Measurements from ENCODE around the gene ENTPD6.
A peak's percentile ranks its signal among the peaks of the same experiment; 100 is the strongest.

Gene ENTPD6

DNA sequence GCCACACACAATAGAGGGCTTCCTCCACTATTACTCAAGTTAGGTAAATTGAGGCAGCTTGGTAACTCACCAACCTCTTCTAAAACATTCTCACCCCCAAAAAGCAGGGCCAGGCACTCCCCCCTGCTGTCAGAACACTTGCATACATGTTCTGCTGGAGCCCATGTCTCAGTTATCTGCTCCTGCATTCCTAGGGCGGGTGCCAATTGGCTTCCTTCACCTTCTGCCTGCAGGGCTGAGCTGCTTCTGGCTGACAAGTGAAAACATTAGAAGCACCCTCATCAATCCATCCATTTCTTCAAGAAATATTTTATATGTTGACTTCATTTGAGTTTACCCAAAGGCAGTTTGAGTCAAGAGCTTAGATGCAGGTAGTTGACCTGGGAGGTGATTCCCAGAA lies 4.5 kb upstream of the ENTPD6 start:
- DNase-seq: no peak

GRCh38 chr20:25191689-25192088 lies 3.8 kb upstream of the ENTPD6 start:
- no peak for DNase-seq

GRCh38 chr20:25193843-25194242 lies 1.7 kb upstream of the ENTPD6 start:
- no peak for DNase-seq

- no peak for DNase-seq
These were observed 1.1 kb upstream of the ENTPD6 start for GRCh38 chr20:25194333-25194972.

- peak; percentile 21 for DNase-seq
These were observed 662 bp downstream of the ENTPD6 start for GRCh38 chr20:25195962-25196785.

DNA sequence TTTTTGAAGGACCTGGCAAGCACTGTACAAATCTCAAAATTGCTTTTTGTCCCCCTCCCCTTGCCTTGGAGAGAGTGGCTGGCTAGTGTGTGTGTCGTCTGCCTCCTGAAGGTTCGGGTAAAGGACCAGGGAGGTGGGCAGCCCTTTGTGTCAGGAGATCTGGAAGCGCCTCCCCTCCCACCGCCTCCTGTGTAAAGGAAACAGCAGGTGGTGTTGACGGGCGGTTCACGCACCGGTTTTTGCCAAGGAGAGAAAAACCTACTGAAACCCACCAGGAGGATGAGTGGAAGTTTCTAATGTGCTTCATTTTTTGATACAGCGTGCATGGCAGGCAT lies 1.2 kb downstream of the ENTPD6 start:
- DNase-seq: no peak

DNA sequence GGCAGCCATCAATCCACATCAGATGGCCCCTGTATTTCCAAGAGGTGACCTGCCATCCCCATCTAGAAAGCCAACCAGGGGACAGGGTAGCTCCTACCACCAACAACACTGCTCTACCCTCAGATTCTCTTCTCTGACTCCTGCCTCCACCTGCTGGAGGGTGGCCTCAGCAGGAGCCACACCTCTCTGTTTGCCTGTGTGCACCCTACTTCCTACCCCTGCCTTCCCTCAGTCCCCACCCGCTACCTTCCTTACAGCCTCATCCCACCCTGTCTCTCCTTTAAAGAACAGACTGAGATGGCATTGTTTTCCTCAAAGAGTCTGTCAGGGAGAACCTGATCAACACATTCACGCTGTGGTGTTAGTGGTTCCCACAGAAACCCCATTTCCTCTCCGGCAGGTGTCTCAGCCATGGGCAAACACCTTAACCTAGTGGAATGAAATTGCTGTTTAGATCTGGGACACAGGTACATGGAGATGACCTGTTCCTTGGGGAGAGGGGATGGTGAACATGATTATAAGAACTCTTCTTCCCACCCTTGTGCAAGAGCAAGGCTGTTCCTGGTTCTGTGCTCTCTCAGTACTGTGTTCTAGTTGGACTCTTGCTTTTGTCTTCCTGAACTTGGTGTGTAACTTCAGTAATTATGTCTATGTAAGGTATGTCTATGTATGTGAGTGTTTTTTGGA lies 1.8 kb downstream of the ENTPD6 start:
- DNase-seq: peak; percentile 33

- DNase-seq: no peak
These were observed 2.3 kb downstream of the ENTPD6 start for GRCh38 chr20:25197870-25198190.

GRCh38 chr20:25198663-25199383 lies 3.3 kb downstream of the ENTPD6 start:
- no peak for DNase-seq

DNA sequence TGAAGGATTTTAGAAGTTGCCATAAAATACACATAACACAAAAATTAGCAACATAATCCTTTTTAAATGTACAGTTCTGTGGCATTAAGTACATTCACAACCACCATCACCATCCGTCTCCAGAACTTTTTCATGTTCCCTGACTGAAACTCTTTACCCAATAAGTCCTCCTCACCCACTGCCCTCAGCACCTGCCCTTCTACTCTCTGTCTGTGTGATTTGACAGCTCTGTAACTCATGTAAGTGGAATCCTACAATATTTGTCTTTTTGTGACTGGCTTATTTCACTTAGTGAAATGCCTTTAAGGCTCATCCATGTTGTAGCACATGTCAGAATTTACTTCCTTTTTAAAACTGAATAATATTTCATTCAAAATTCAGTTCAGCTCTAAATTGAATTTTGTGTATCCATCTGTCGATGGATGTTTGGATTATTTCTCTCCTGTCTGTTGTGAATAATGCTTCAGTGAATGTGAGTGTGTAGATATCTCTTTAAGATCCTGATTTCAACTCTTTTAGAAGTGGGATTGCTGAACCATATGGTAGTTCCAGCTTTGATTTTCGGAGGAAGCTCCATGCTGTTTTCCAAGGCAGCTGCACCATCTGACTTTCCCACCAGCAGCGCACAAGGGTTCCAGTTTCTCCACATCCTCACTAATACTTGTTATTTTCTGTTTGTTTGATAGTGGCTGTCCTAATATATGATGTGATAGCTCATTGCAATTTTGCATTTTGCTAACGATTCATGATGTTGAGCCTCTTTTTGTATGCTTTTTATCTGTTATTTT lies 4.2 kb downstream of the ENTPD6 start:
- no peak for DNase-seq

- DNase-seq: no peak
These were observed 7.6 kb downstream of the ENTPD6 start for GRCh38 chr20:25203089-25203488.

DNA sequence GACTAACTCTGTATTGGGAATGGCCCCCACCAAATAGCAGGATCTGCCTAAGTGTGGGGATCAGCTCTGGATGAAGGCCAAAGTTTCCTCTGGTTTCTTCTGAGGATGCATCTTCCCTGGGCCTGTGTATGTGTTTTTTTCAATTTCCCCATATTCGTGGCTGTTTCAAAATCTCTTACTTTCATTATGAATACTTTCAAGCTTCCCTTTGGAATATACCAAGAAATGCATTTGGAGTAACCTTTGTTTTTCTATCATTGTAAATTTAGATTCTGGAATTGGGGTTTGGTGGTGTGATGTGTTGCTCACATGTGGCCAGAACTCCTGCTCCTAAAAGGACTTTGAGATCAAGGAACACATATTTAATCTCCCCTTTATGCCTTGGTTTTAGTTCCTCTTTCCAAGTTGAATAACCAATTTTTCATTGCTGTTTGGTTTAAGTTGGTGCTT lies 8.4 kb downstream of the ENTPD6 start:
- DNase-seq: no peak

DNA sequence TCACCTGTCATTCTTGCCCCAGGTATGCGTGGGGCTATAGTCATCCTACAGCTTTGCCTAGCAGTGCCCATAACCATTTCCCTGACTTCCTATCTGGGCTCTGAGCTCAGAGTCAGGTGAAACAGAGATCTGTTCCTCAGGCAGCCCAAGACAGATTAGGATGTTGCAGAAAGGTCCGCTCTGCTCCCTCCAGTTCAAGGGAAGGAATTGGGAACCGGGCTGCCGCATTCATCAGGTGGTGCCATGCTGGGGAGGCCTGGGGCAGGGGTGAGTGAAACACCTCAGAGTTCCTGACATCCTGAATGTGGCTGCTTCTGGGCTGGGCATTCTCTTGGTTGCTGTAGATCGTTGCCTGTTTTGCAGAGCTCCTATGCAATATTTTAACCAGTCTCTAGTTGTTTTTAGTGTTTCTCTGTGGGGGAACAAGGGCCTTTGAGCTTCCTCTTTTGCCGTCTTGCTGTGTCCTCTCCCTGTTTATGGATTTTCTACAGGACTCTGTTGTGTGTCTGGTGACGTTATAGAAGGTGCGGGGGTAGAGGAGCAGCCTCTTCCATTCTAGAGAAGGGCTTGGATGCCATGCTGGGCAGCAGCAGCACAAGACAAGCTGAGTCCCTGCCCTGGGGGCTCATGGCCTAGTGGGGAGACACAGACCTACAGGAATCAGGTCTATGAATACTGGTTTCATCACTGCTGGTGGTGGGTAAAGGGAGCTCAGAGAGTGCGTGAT lies 9.2 kb downstream of the ENTPD6 start:
- DNase-seq: no peak

DNA sequence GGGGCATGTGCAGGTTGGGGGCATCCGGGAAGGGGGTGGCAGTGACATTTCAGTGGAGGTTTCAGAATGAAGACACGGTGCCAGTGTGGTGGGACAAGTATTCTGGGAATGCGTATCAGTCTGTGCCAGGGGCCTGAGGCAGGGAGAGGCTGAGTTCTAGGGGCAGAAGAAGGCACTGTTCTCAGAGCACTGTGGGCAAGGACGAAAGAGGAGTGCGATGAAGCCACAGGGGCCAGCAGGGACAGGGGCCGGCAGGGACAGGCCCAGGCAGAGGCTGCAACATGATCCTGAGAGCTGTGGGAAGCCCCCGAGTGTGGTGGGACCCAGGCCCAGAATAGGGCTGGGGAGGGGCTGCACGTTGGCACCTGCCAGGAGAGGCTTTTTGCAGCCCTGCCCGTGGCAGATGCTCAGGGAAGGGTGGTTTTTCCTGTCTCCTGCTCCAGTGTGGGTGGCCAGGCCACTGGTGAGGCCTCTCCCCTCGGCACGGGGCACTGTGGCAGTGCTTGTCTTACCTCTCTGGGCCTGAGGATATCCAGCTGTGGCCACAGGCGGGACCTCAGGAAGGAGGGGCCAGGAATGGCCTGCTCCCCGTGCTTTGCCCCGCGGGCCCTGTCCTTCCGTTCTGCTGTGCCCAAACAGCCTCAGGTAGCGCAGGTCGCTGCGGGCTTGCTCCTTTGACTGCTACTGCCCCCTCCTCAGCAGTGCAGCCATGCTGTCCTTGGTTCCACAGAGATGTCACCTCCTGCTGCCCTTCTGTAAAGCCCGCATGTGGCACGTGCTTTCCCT lies 10.0 kb downstream of the ENTPD6 start:
- no peak for DNase-seq

- DNase-seq: no peak
These were observed 10.5 kb downstream of the ENTPD6 start for GRCh38 chr20:25206063-25206403.

DNA sequence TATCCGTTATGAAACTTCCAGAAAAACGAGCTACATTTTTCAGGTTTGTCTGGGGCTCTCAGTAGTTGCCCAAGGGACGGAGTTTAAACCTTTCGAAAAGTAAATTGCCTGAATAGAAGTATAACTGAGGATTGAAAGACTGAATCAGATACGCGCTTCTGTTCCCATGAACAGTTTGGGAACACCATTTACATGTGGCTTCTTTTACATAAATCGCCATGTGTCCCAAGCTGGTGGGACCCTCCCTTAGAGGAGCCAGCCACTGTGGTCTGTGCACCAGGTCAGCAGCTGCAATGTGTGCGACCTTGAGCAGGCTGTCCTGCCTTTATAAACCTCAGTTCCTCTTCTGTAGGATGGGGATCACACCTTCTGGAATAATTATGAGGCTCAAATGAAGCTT lies 11.0 kb downstream of the ENTPD6 start:
- DNase-seq: no peak

- DNase-seq: no peak
These were observed 11.8 kb downstream of the ENTPD6 start for GRCh38 chr20:25207149-25207959.

DNA sequence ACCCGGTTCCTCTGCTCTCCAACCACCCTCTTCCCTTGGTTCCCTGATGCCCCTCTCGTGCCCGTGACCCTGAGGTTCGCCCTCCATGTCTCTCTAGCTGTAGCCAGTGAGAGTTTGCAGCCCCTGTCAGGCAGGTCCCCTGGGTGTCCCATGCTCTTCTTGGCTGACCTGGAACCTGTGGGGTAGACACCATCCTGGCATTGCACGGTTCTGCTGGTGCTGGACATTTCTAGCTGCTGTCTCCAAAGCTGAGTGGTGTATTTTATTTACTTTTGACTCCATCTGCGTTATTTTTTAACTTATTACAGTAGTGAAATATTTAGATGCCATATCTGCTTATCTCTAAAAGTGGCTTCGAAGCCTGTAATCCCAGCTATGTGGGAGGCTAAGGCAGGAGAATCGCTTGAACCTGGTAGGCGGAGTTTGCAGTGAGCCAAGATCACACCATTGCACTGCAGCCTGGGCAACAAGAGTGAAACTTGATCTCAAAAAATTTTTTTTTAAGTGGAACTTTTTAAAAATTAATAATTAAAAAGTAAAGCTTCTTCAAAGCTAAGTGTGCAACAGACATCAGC lies 12.5 kb downstream of the ENTPD6 start:
- DNase-seq: no peak

DNA sequence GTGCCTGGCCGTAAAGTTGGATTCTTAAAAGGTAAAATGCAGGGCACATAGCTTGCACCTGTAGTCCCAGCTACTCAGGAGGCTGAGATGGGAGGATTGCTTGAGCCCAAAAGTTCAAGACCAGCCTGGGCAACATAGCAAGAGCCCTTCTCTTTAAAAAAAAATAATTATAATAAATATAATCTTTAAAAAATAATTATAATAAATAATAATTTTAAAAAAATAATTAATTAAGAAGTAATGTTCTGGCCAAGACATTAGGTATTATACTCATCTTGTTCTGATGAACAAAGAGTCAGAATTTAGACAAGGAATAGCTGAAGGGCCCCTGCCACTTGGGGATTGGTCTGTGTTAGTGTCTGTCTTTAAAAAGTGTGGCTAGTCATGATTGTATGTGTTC lies 13.9 kb downstream of the ENTPD6 start:
- no peak for DNase-seq

- DNase-seq: no peak
These were observed 14.4 kb downstream of the ENTPD6 start for GRCh38 chr20:25209911-25210310.
